HuH-7.5 (cell line): ENCODE data around the gene IP6K1.
"Not testable (repeated sequence)": the region's sequence is repeated elsewhere in the genome, so short reads cannot be mapped to it uniquely, and the experiment has no call there.

Source experiments
- DNase-seq: peaks from one replicate; pipeline ENCODE4 v3.0.0; 2011; ENCODE audit warnings: low spot score

Gene IP6K1

GRCh38 chr3:49763981-49764380, 22.4 kb downstream of the IP6K1 start:
- DNase-seq, result no peak

- DNase-seq, result no peak
These were observed 24.7 kb downstream of the IP6K1 start for GRCh38 chr3:49761661-49762060.

GRCh38 chr3:49759226-49759625, 27.1 kb downstream of the IP6K1 start:
- DNase-seq, result no peak

- no peak for DNase-seq
These were observed 29.1 kb downstream of the IP6K1 start for GRCh38 chr3:49757197-49757596.

- no peak for DNase-seq
These were observed 30.3 kb downstream of the IP6K1 start for GRCh38 chr3:49756036-49756435.

- no peak for DNase-seq
These were observed 31.8 kb downstream of the IP6K1 start for GRCh38 chr3:49754536-49754935.

GRCh38 chr3:49751501-49751900, 34.8 kb downstream of the IP6K1 start:
- DNase-seq, result no peak

GRCh38 chr3:49750056-49750455, 36.3 kb downstream of the IP6K1 start:
- DNase-seq, result no peak

GRCh38 chr3:49748874-49749273, 37.5 kb downstream of the IP6K1 start:
- DNase-seq, result not testable (repeated sequence)

GRCh38 chr3:49747792-49748480, 38.4 kb downstream of the IP6K1 start:
- no peak for DNase-seq

GRCh38 chr3:49745986-49746385, 40.4 kb downstream of the IP6K1 start:
- no peak for DNase-seq

GRCh38 chr3:49740427-49740826, 45.9 kb downstream of the IP6K1 start:
- no peak for DNase-seq

GRCh38 chr3:49738067-49738713, 48.2 kb downstream of the IP6K1 start:
- no peak for DNase-seq

- DNase-seq, result no peak
These were observed 51.6 kb downstream of the IP6K1 start for GRCh38 chr3:49734752-49735151.

- no peak for DNase-seq
These were observed 52.8 kb downstream of the IP6K1 start for GRCh38 chr3:49733551-49733950.

- no peak for DNase-seq
These were observed 53.7 kb downstream of the IP6K1 start for GRCh38 chr3:49732597-49732996.

GRCh38 chr3:49729966-49730609, 56.3 kb downstream of the IP6K1 start:
- no peak for DNase-seq

- DNase-seq, result no peak
These were observed 58.4 kb downstream of the IP6K1 start for GRCh38 chr3:49727924-49728361.

- no peak for DNase-seq
These were observed 59.0 kb downstream of the IP6K1 start for GRCh38 chr3:49727154-49727923.

GRCh38 chr3:49725906-49726681, 60.2 kb downstream of the IP6K1 start:
- no peak for DNase-seq

- no peak for DNase-seq
These were observed 61.8 kb downstream of the IP6K1 start for GRCh38 chr3:49724586-49724985.
